CD14-positive monocyte (primary cell): Measurements from ENCODE around the gene RBMS1. TPM values are rescaled to one million over a fixed set of nuclear protein-coding genes. Genes with fewer than 3 reads are reported as not detected.
"Not testable (repeated sequence)": the region's sequence is repeated elsewhere in the genome, so short reads cannot be mapped to it uniquely, and the experiment has no call there.

Source experiments
- DNase-seq, 3 donors: peaks; one replicate each; pipeline ENCODE4 v3.0.0-alpha.2; 2011 to 2022
- H2AFZ ChIP-seq: 2 replicates; pipeline ENCODE4 v1.6.0; 2012; ENCODE audit warnings: mild to moderate bottlenecking, low read depth, low read length, inconsistent platforms; ENCODE audit not compliant: insufficient read depth, poor library complexity, severe bottlenecking
- H3K27ac ChIP-seq, 2 donors: 1 replicate in 1 of 2; 2 replicates in 1 of 2; pipeline ENCODE4 v1.5.1; 2012 to 2013; ENCODE audit warnings: low read length in 2 of 2, control low read depth in 1 of 2, inconsistent platforms in 1 of 2, low read depth in 1 of 2, mild to moderate bottlenecking in 1 of 2
- H3K27me3 ChIP-seq, 2 donors: one replicate each; pipeline versions ENCODE4 v1.6.0 to v1.6.1; 2011 to 2013; ENCODE audit warnings: low read length in 2 of 2; ENCODE audit not compliant: control insufficient read depth in 2 of 2, insufficient read depth in 2 of 2
- H3K36me3 ChIP-seq, 2 donors: replicated peaks in 1 of 2; 1 replicate in 1 of 2; 2 replicates in 1 of 2; pipeline versions ENCODE4 v1.5.1 to v1.6.1; 2012 to 2013; ENCODE audit warnings: low read length in 2 of 2, control low read depth in 1 of 2, inconsistent platforms in 1 of 2, mild to moderate bottlenecking in 1 of 2; ENCODE audit not compliant: insufficient read depth in 2 of 2, control insufficient read depth in 1 of 2
- H3K4me1 ChIP-seq, 2 donors: 1 replicate in 1 of 2; 2 replicates in 1 of 2; pipeline versions ENCODE4 v1.5.1 to v1.6.1; 2012 to 2013; ENCODE audit warnings: low read length in 2 of 2, control low read depth in 1 of 2, inconsistent platforms in 1 of 2, mild to moderate bottlenecking in 1 of 2, moderate library complexity in 1 of 2; ENCODE audit not compliant: insufficient read depth in 2 of 2, control insufficient read depth in 1 of 2
- H3K4me2 ChIP-seq: replicated peaks from 2 replicates; pipeline ENCODE3; 2012; ENCODE audit warnings: low read length, moderate library complexity, mild to moderate bottlenecking; ENCODE audit not compliant: poor library complexity, severe bottlenecking; ENCODE audit errors: extremely low read depth
- H3K4me3 ChIP-seq, 3 experiments: fragments of 200-600 bp in 1 of 3; sonication (generic) in 1 of 3; replicated peaks in 1 of 3; 1 replicate in 2 of 3; 2 replicates in 1 of 3; pipeline ENCODE4 v1.5.1; 2011 to 2013; ENCODE audit warnings: low read length in 3 of 3, mild to moderate bottlenecking in 3 of 3, control low read depth in 2 of 3, low read depth in 2 of 3, inconsistent platforms in 1 of 3, moderate library complexity in 1 of 3
- H3K79me2 ChIP-seq: 2 replicates; pipeline ENCODE4 v1.6.0; 2012; ENCODE audit warnings: mild to moderate bottlenecking, control low read depth, inconsistent platforms, low read length, moderate library complexity; ENCODE audit not compliant: insufficient read depth
- H3K9ac ChIP-seq: 2 replicates; pipeline ENCODE4 v1.6.0; 2017; ENCODE audit warnings: low read length, mild to moderate bottlenecking; ENCODE audit not compliant: insufficient read depth, poor library complexity, severe bottlenecking
- H3K9me3 ChIP-seq, 2 donors: replicated peaks in 1 of 2; 1 replicate in 1 of 2; 2 replicates in 1 of 2; pipeline versions ENCODE4 v1.5.1 to v1.6.1; 2012 to 2013; ENCODE audit warnings: low read length in 2 of 2, control low read depth in 1 of 2; ENCODE audit not compliant: control insufficient read depth in 1 of 2, insufficient read depth in 1 of 2
- H4K20me1 ChIP-seq: 2 replicates; pipeline ENCODE4 v1.6.0; 2012; ENCODE audit warnings: mild to moderate bottlenecking, low read length, control low read depth, moderate library complexity; ENCODE audit not compliant: insufficient read depth
- H3K27ac Mint-ChIP-seq, 7 donors: one replicate each; pipeline ENCODE4 v1.8.0; 2020; ENCODE audit warnings: mild to moderate bottlenecking in 7 of 7, mixed read lengths in 7 of 7, moderate library complexity in 6 of 7, inconsistent platforms in 2 of 7
- H3K27me3 Mint-ChIP-seq, 3 donors: one replicate each; pipeline ENCODE4 v1.8.0; 2021 to 2022; ENCODE audit warnings: low read depth in 3 of 3, mild to moderate bottlenecking in 3 of 3, mixed read lengths in 3 of 3, moderate library complexity in 3 of 3, inconsistent platforms in 1 of 3
- H3K36me3 Mint-ChIP-seq, 2 donors: one replicate each; pipeline ENCODE4 v1.8.0; 2020; ENCODE audit warnings: mixed read lengths in 2 of 2, inconsistent platforms in 1 of 2, mild to moderate bottlenecking in 1 of 2
- H3K4me1 Mint-ChIP-seq: one replicate; pipeline ENCODE4 v1.8.0; 2020; ENCODE audit warnings: mild to moderate bottlenecking, mixed read lengths
- H3K4me3 Mint-ChIP-seq, 2 donors: one replicate each; pipeline ENCODE4 v1.8.0; 2020; ENCODE audit warnings: mild to moderate bottlenecking in 2 of 2, mixed read lengths in 2 of 2, moderate library complexity in 1 of 2
- H3K9me3 Mint-ChIP-seq, 7 donors: one replicate each; pipeline ENCODE4 v1.8.0; 2020 to 2022; ENCODE audit warnings: mixed read lengths in 7 of 7, mild to moderate bottlenecking in 6 of 7, moderate library complexity in 6 of 7, inconsistent platforms in 2 of 7
- CTCF ChIP-seq: fragments of 200-600 bp; IDR thresholded peaks from one replicate; pipeline ENCODE4 v1.8.0; 2022; ENCODE audit warnings: antibody characterized with exemption, mild to moderate bottlenecking
- WGBS: methylation state at CpG from one replicate; pipeline ENCODE4 v1.1.5; 2013; ENCODE audit warnings: missing lambda C conversion rate; ENCODE audit not compliant: insufficient coverage; 5-methylcytosine and 5-hydroxymethylcytosine counted together
- intact Hi-C, 2 donors: fragments of 100-400 bp; cut with micrococcal nuclease; formaldehyde crosslinking; loops; one replicate each; pipeline versions ENCODE4 v1.15.0 to v1.15.1; 2023
- polyA plus RNA-seq, 3 donors: library from polyadenylated mRNA; depleted of rRNA in 1 of 3; unstranded in 2 of 3; stranded (reverse) in 1 of 3; fragments of 300-500 nt in 2 of 3; fragments of >200 nt in 1 of 3; fragmentation: Illumina TruSeq in 2 of 3; gene quantifications; 1 replicate in 2 of 3; 2 replicates in 1 of 3; pipeline ENCODE4 v1.2.3, GENCODE V29; 2012 to 2021

Gene RBMS1
- polyA plus RNA-seq, 3 donors = 88.2 to 91.2 (median 89.4) TPM

- Mint-ChIP-seq H3K27ac (no peak overlapping the region), H3K9me3 (peaks cover 0 to 2% (median 0%) of the 10 kb centered on the region in 7 donors), H3K27me3 (peaks cover 9 to 19% (median 15%) of the 10 kb centered on the region in 3 donors), H3K4me3 (no peak overlapping the region), H3K36me3 (no peaks in the 10 kb centered on the region), H3K4me1 (peaks cover 30% of the 10 kb centered on the region)
- Histone ChIP-seq H3K9me3 (no peaks in the 10 kb centered on the region), H3K27ac (no peak overlapping the region), H2AFZ (no peak overlapping the region), H4K20me1 (peaks cover 5% of the 10 kb centered on the region), H3K79me2 (peaks cover 18% of the 10 kb centered on the region), H3K4me1 (peaks cover 18 to 32% of the 10 kb centered on the region in 2 donors), H3K9ac (no peak overlapping the region), H3K4me2 (no peak overlapping the region), H3K36me3 (no peaks in the 10 kb centered on the region), H3K4me3 (no peak overlapping the region), H3K27me3 (peaks cover under 1 to 10% of the 10 kb centered on the region in 2 donors)
- TF ChIP-seq CTCF = no peak
- DNase-seq = peak in 2 of 3 donors; percentile 19 to 57
- intact Hi-C loops = no loop called here
- WGBS = no CpG with 5 or more reads among the region's 1 CpG
Measured at GRCh38 chr2:160489111-160489510, 4.5 kb downstream of the RBMS1 start.

GRCh38 chr2:160488289-160488688, 5.3 kb downstream of the RBMS1 start:
- H3K4me2 ChIP-seq, H3K9me3 ChIP-seq, H3K27ac ChIP-seq, H3K9ac ChIP-seq, H3K9me3 Mint-ChIP-seq, H3K27me3 ChIP-seq, H3K4me3 ChIP-seq, H2AFZ ChIP-seq, DNase-seq, intact Hi-C loops, H3K36me3 ChIP-seq, H3K36me3 Mint-ChIP-seq, H3K4me3 Mint-ChIP-seq, H3K27ac Mint-ChIP-seq: not testable (repeated sequence)
- peaks cover 8 to 17% (median 14%) of the 10 kb centered on the region in 3 donors for H3K27me3 Mint-ChIP-seq
- Histone ChIP-seq H3K4me1 (peaks cover 16 to 29% of the 10 kb centered on the region in 2 donors), H3K79me2 (peaks cover 18% of the 10 kb centered on the region), H4K20me1 (peaks cover 12% of the 10 kb centered on the region)
- 91% methylated on average over 7 of the region's 12 CpGs for WGBS
- peaks cover 29% of the 10 kb centered on the region for H3K4me1 Mint-ChIP-seq
